A172 (cell line): Measurements from ENCODE around the gene CFAP77. TPM values are rescaled to one million over a fixed set of nuclear protein-coding genes. Genes with fewer than 3 reads are reported as not detected.
A peak's percentile ranks its signal among the peaks of the same experiment; 100 is the strongest.

ENCODE experiments used
- DNase-seq: peaks from one replicate; pipeline ENCODE4 v3.0.0-alpha.2; 2015; ENCODE audit warnings: low spot score
- total RNA-seq: library from RNA; depleted of rRNA; stranded (reverse); fragments of >200 nt; shearing (Covaris generic); gene quantifications from 2 replicates; pipeline ENCODE4 v1.2.3, GENCODE V29; 2014

Gene CFAP77
- total RNA-seq, 1 experiment from 2014 or later = not detected

DNA sequence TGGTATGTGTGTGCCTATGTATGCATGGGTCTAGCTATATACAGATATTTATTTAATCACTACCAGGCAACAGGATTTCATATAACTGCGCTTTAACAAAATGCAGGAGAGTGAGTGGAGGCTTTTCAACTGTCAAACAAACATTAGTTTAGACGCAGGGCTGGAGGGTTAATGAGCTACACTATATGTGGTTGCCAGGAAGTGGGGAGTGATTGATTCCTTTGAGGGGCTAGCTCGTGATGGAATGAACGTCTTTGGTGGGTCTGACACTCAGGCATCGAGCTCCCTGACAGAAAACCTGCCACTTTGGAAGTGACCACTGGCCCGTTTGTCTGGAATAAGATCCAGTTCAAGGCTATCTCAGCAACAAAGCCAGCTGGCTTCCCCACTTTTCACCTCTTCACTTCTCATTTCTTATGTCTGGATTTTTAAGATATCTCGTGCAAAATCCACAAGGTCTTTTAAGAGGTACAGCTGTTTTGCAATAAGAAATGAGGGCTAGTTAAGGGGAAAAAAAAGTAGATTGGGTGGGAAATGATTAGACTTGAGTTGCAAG is 78.0 kb downstream of the CFAP77 start:
- DNase-seq = no peak

- no peak for DNase-seq
These were observed 78.6 kb downstream of the CFAP77 start for GRCh38 chr9:132488626-132489025.

- DNase-seq = no peak
These were observed 79.5 kb downstream of the CFAP77 start for GRCh38 chr9:132489536-132489935.

DNA sequence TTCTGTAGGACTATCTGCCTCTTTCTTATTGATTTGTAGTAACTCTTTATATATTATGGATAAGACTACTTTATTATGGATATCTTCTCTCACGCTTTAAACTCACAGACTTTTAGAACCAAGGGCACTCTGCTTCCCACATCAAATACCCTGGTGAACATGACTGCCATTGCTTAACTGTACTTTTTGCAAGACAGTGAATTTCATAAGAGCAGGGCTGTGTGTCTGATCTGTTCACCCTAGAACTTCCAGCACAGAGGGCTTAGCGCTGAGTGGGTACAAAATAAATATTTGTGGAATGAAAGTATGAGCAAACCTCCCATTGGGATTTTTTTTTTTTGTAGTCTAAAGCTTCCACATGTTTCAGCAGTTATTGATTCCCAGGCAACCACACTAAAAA is 84.8 kb downstream of the CFAP77 start:
- DNase-seq = no peak

DNA sequence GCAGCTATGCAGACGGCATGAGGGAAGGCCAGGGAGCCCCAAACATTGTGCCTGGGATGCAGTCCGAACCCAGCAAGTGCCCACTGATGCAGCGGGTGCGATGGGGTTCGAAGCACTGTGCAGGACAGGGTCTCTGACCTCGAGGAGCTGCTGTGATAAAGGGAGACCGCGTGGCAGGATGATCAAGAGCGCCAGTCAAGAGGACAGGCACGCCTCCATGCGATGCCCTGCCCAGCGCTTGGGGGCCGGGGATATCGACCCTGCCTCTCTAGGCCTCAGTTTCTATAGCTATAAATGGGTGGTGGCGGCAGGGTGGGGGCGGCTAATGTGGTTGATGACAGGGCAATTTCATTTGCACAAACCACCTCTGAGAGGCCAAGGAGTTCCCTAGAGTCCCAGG is 87.7 kb downstream of the CFAP77 start:
- no peak for DNase-seq

DNA sequence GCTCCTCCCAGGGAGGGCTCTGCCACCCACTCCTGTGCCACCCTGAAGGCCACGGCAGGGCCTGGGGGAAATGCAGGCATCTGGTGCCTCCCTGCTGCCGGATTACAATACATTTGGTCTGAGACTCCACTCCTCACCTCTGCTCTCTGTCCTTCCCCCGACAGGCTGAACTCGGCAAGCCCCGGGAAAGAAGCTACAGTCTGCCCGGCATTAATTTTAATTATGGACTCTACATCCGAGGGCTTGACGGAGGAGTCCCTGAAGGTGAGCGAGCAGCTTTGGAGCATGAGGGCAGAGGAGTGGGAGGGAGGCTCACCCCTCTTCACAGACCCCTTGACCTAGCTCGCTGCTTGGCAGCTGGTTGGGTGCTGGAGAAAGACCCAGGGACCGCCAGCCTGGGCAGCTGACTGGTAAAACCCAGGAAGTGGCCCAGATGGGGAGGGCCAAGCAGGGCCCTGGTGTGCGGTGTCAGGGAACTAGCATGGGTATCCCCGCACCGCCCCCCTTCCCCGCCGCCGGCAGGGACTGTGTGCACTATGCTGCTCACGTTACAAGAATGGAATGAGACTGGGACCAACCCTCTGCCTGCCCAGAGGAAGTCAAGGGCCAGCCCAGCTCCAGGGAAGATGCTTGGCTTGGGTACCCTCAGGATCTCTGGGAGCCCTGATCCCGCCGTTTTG is 88.7 kb downstream of the CFAP77 start:
- DNase-seq = no peak

- no peak for DNase-seq
These were observed 89.2 kb downstream of the CFAP77 start for GRCh38 chr9:132499251-132499650.

DNA sequence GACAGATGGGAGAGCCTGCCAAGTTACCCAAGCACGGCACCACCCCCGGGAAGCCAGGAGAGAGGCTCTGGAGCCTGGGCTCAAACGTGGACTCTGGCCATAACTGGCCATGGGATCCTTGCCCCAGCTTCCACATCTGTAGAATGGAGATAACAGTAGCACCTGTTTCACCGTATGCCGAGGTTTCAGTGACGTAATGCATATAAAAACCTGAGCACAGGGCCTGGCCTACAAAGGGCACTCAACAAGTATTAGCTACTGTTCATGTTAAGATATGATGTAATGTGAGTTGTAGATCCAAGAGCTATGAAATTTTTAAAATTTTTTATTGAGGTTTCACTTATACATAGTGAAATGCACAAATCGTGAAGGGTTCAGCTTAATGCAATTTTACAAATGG is 90.2 kb downstream of the CFAP77 start:
- no peak for DNase-seq

GRCh38 chr9:132502480-132502879 is 92.5 kb downstream of the CFAP77 start:
- DNase-seq = no peak

DNA sequence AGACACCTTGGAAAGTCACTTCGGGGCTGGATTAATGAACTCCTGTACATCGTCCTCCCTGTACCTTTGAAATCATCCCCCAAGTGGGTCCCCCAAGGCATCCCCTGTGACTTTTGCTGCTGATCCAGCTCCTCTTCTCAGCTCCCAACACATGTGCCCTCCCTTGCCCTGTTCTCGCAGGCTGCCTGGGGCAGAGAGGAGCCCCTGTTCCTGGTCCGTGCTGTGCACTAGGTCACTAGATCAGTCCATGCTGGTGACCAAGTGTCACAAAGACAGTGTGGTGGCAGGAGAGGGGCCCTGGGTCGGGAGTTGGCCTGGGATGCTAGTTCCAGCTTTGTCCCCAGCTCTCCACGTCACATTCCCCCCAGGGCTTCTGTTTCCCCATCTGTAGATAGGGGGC is 93.1 kb downstream of the CFAP77 start:
- no peak for DNase-seq

GRCh38 chr9:132504488-132504887 is 94.5 kb downstream of the CFAP77 start:
- DNase-seq = no peak

GRCh38 chr9:132505991-132506655 is 96.1 kb downstream of the CFAP77 start:
- no peak for DNase-seq

DNA sequence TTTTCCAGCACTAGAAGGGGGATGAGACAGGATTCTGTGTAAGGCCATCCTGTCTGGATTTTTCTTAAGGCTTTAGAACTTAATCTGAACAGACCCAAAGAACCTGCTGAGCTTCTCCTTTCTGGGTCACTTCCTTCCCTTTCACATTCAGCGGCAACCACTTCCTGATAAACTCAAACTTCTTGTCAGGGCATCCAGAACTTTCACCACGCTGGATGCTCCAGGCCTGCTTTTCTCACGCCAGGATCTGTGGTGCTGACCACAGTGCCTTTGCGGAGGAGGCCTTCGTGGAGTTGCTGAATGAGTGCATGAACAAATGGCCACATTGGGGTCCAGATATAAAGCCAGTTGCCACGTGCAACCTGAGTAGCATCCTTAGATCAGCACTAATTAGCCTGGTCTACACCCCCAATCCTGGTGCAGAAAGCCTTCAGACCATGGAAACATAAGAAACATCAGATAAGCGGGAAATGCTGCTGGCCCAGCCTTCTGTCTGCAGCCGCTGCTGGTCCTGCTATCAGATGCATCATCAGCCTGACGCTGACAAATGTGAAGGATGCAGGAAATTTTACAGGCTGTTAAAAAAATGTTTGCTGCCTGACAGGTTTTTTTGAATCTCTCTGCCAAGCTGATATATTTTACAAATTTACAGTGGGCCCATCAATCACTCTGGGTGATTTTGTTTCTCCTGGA is 97.1 kb downstream of the CFAP77 start:
- DNase-seq = no peak

- peak; percentile 57 for DNase-seq
These were observed 97.9 kb downstream of the CFAP77 start for GRCh38 chr9:132507670-132508469.

DNA sequence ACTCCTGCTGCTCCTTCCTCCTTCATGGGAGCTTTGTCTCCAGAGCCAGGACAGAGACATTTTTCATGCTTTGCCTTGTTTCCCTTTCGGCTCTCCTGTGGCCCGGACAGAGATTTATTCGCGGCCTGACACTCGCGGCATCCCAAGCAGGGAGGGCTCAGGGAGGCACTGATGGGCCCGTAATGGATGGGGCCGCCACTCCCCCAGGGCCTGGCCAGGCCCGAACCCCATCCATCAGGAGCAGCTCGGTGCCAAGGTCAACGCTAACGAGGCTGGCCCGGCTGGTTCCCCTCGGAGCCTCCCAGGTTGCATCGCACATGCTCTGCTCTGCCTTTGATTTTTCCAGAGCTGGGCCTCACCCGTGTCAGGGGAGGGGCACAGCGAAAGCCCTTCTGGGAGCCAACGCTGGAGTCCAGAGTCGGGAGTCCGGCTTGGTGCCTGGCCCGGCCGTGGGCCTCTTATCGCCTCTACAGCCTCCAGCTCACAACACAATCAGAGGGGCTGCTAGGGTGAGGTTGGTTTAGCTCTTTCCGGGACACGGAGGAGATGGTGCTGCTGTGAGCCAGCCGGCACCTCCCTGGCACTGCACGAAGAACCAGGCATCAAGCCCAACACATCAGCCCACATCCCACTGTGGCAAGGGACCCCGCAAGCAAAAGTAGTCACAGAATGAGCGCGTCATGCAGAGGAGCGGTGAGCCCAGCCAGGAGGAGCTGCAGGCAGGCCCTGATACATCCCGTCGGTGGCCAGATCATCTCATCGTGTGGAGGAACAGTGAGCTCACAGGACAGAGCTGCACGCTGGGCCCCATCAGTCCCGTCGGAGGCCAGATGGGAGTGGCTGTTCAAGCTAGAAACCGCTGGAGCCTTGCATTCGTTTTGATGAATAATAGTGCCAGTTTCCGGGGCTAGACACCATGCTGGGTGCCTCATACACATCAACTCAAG is 100.2 kb downstream of the CFAP77 start:
- DNase-seq = no peak

DNA sequence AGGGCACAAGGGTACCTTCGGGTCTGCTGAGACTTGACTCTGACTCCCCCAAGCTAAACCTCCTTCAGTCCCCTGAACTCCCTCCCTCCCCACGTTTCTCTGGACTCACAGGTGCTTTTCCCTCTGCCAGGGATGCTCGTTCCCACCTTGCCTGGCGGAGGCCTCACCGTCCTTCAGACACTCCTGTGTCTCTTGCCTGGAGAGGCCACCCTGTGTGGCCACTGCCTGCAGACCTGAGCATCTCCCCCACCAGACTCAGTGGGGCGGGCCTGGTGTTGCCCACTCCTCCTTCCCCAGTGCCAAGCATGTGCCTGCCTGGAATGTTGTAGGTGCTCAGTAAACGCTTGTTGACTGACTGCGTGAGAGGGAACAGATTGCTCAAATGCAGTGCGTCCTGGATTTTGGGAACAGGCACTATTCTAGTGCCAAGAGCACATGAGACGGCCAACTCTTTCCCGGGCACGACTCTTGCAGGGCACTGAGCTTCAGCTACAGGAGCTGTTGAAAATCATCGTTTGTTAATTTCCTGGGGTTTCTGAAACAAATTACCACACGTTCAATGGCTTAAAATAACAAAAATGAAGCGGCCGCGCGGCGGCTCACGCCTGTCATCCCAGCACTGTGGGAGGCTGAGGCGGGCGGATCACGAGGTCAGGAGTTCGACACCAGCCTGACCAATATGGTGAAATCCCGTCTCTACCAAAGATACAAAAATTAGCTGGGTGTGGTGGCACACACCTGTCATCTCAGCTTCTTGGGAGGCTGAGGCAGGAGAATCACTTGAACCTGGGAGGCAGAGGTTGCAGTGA is 101.4 kb downstream of the CFAP77 start:
- DNase-seq = no peak

GRCh38 chr9:132513416-132513815 is 103.4 kb downstream of the CFAP77 start:
- DNase-seq = no peak

DNA sequence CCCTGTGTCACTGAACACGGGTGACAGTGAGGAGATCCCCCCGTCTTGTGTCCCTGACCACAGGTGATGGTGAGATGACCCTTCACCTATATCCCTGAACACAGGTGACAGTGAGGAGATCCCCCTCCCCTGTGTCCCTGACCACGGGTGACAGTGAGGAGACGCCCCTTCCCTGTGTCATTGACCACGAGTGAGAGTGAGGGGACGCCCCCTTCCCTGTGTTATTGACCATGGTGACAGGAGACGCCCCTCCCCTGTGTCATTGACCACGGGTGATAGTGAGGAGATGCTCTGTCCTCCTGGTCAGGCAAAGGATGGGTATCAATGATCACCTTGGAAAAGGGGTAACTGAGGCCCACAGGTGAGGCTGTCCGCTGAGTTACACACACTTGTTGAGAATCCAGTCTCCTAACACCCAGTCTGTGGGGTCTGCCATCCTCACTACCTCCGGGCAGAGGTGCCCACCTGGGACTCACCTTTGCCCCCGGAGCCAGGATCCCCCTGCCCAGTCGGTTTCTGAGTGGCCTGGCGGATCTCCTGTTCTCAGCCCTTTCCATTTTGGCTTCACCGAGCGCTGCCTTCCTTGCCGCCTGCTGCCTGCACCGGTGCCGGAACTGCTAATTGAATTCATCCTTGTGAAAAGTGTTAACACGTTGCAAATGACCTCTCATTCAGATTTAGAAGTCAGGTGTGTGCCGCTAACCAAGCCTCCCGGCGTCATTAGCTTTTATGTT is 104.2 kb downstream of the CFAP77 start:
- DNase-seq = no peak

DNA sequence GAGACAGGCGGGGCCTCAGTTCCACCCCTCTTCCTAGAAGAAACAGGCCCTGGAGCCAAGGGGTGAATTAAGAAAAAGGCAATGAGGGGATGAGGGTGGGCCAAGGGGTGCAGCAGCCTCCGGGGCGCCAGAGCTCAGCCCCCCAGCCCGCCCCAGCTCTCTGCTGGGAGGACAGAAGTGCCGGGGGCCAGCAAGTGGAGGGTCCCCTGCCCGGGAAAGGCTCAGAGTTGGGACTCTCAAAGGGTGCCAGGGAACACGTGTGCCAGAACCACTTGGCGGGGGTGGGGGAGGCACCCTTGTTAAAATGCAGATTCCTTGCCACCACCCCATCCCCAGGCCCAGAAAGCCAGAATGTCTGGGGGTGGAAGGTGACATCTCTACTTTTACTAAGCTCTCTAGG is 104.8 kb downstream of the CFAP77 start:
- DNase-seq = no peak
